Lung (tissue), 12 donors: ENCODE results near the gene ADAMTS13. TPM values are rescaled to one million over a fixed set of nuclear protein-coding genes. Genes with fewer than 3 reads are reported as not detected.

Source experiments
- ATAC-seq: fragments of 200-7000 bp; cut with Tn5 transposase; one replicate; pipeline ENCODE4 v1.9.1; 2020; ENCODE audit warnings: moderate number of reproducible peaks; ENCODE audit not compliant: insufficient read depth, low FRiP score
- DNase-seq, 3 donors: peaks; one replicate each; pipeline ENCODE4 v3.0.0-alpha.2; 2013 to 2017
- H3K27ac ChIP-seq, 2 donors: one replicate each; pipeline ENCODE4 v1.5.1; 2013; ENCODE audit warnings: mild to moderate bottlenecking in 2 of 2, moderate library complexity in 2 of 2, control low read depth in 1 of 2, inconsistent platforms in 1 of 2, low read depth in 1 of 2, low read length in 1 of 2
- H3K27me3 ChIP-seq, 3 donors: one replicate each; pipeline ENCODE4 v1.5.1; 2013; ENCODE audit warnings: low read length in 2 of 3; ENCODE audit not compliant: control insufficient read depth in 3 of 3, insufficient read depth in 3 of 3
- H3K36me3 ChIP-seq, 4 donors: one replicate each; pipeline ENCODE4 v1.5.1; 2013; ENCODE audit warnings: low read length in 4 of 4, mild to moderate bottlenecking in 1 of 4, moderate library complexity in 1 of 4; ENCODE audit not compliant: control insufficient read depth in 4 of 4, insufficient read depth in 4 of 4
- H3K4me1 ChIP-seq, 5 donors: one replicate each; pipeline ENCODE4 v1.5.1; 2013; ENCODE audit warnings: low read length in 5 of 5, mild to moderate bottlenecking in 2 of 5, moderate library complexity in 1 of 5; ENCODE audit not compliant: control insufficient read depth in 5 of 5, insufficient read depth in 5 of 5
- H3K4me3 ChIP-seq: one replicate; pipeline ENCODE4 v1.5.1; 2013; ENCODE audit warnings: mild to moderate bottlenecking, control low read depth, moderate library complexity
- H3K9ac ChIP-seq, 2 donors: one replicate each; pipeline ENCODE4 v1.5.1; 2013; ENCODE audit warnings: low read length in 2 of 2, control low read depth in 1 of 2; ENCODE audit not compliant: insufficient read depth in 1 of 2
- H3K9me3 ChIP-seq, 4 donors: one replicate each; pipeline ENCODE4 v1.5.1; 2013; ENCODE audit warnings: low read length in 3 of 4, mild to moderate bottlenecking in 1 of 4, moderate library complexity in 1 of 4; ENCODE audit not compliant: control insufficient read depth in 4 of 4, insufficient read depth in 3 of 4
- CTCF ChIP-seq: IDR thresholded peaks from 2 replicates; pipeline ENCODE4 v1.5.1; 2012; ENCODE audit warnings: mild to moderate bottlenecking; ENCODE audit errors: control extremely low read depth, extremely low read depth
- WGBS, 2 donors: extraction: QIAGEN DNeasy Blood & Tissue Kit; methylation state at CpG; one replicate each; pipeline ENCODE4 v1.1.7; 2013; 5-methylcytosine and 5-hydroxymethylcytosine counted together
- polyA plus RNA-seq, 2 donors: library from polyadenylated mRNA; stranded (reverse); fragments of 200-250 nt; gene quantifications; one replicate each; pipeline ENCODE4 v1.2.1, GENCODE V29; 2013
- total RNA-seq, 2 donors: library from RNA; depleted of rRNA in 1 of 2; stranded (reverse); fragments of >200 nt in 1 of 2; gene quantifications; one replicate each; pipeline ENCODE4 v1.2.1, GENCODE V29; 2014 to 2021
- donor health status: control.
- donor health status: control.
- donor health status: Bipolar disorder and iron deficiency.
- donor health status: healthy.
- donor health status: DM: yes; HTN: yes; CAD: no.

The ADAMTS13 gene
- total and polyA plus RNA-seq, 4 donors = 1.0 to 4.1 (median 2.9) TPM

GRCh38 chr9:133456409-133456808 is 34.2 kb downstream of the ADAMTS13 start:
- H3K9me3 ChIP-seq = no peaks in the 10 kb centered on the region
- DNase-seq (no peak), ATAC-seq (no peak)
- no peak overlapping the region for H3K27ac ChIP-seq
- H3K4me1 ChIP-seq = peaks cover 0 to 25% (median 6%) of the 10 kb centered on the region in 5 donors
- no peaks in the 10 kb centered on the region for H3K36me3 ChIP-seq
- no peak overlapping the region for H3K9ac ChIP-seq
- 95% methylated on average over 9 of the region's 9 CpGs for WGBS, 2 donors
- no peak for TF ChIP-seq CTCF
- H3K27me3 ChIP-seq = no peaks in the 10 kb centered on the region
- no peak overlapping the region for H3K4me3 ChIP-seq

GRCh38 chr9:133457233-133457632 is 35.1 kb downstream of the ADAMTS13 start:
- TF ChIP-seq CTCF = no peak

GRCh38 chr9:133457748-133458147 is 35.6 kb downstream of the ADAMTS13 start:
- H3K9me3 ChIP-seq = no peaks in the 10 kb centered on the region
- ATAC-seq = no peak
- no peak overlapping the region for H3K4me3 ChIP-seq
- no peaks in the 10 kb centered on the region for H3K27me3 ChIP-seq
- no peaks in the 10 kb centered on the region for H3K36me3 ChIP-seq
- 95 to 98% methylated on average over 11 of the region's 11 CpGs for WGBS, 2 donors
- no peak overlapping the region for H3K9ac ChIP-seq
- H3K4me1 ChIP-seq = peaks cover 0 to 26% (median 8%) of the 10 kb centered on the region in 5 donors
- no peak for TF ChIP-seq CTCF
- DNase-seq = no peak
- no peak overlapping the region for H3K27ac ChIP-seq

More at GRCh38 chr9:133457233-133457632, 35.1 kb downstream of the ADAMTS13 start:
- H3K4me3 ChIP-seq = no peak overlapping the region
- DNase-seq = no peak
- 92 to 94% methylated on average over 13 of the region's 13 CpGs for WGBS, 2 donors
- H3K9me3 ChIP-seq = no peaks in the 10 kb centered on the region
- ATAC-seq = no peak
- no peaks in the 10 kb centered on the region for H3K36me3 ChIP-seq
- no peak overlapping the region for H3K27ac ChIP-seq
- H3K27me3 ChIP-seq = no peaks in the 10 kb centered on the region
- peaks cover 0 to 26% (median 8%) of the 10 kb centered on the region in 5 donors for H3K4me1 ChIP-seq
- H3K9ac ChIP-seq = no peak overlapping the region
